OCI-LY7 (cell line): Measurements from ENCODE around the gene OR51B6. TPM values are rescaled to one million over a fixed set of nuclear protein-coding genes. Genes with fewer than 3 reads are reported as not detected.

Experiments used
- BruUV-seq: library from RNA; stranded (reverse); fragments of 400-500 nt; replicated peaks from 2 replicates; lab custom pipeline; 2021; lab: Mats Ljungman, UMichigan
- CTCF ChIA-PET: fragments of 300-600 bp; sonication (Branson Sonifier 250); formaldehyde crosslinking; loops from one replicate; lab custom pipeline; 2022; ENCODE audit warnings: antibody characterized with exemption; ENCODE audit not compliant: unreplicated experiment; lab: Charles Lee
- POLR2A ChIA-PET: fragments of 300-600 bp; sonication (Branson Sonifier 250); formaldehyde crosslinking; loops from one replicate; lab custom pipeline; 2022; ENCODE audit warnings: antibody characterized with exemption; lab: Charles Lee
- DNase-seq: peaks from one replicate; pipeline ENCODE4 v3.0.0-alpha.2; 2015; ENCODE audit warnings: low spot score
- H2AFZ ChIP-seq: fragments of 200-600 bp; sonication (generic), shearing (Covaris generic); 2 replicates; pipeline ENCODE4 v1.6.1; 2014; ENCODE audit warnings: mild to moderate bottlenecking, antibody characterized with exemption, low read length, moderate library complexity
- H3K27ac ChIP-seq: fragments of 200-600 bp; sonication (generic); 2 replicates; pipeline ENCODE4 v1.5.1; 2014; ENCODE audit warnings: mixed run types, low read depth, mild to moderate bottlenecking, moderate library complexity, low read length, inconsistent platforms; ENCODE audit not compliant: poor library complexity, severe bottlenecking
- H3K36me3 ChIP-seq: fragments of 200-600 bp; sonication (generic); 2 replicates; pipeline ENCODE4 v1.6.1; 2014; ENCODE audit warnings: mild to moderate bottlenecking, antibody characterized with exemption, low read length, moderate library complexity, mixed read lengths; ENCODE audit not compliant: insufficient read depth
- H3K4me1 ChIP-seq: fragments of 200-600 bp; sonication (generic); 2 replicates; pipeline ENCODE4 v1.5.1; 2014; ENCODE audit warnings: mild to moderate bottlenecking, low read length; ENCODE audit not compliant: insufficient read depth, poor library complexity, severe bottlenecking
- H3K4me2 ChIP-seq: fragments of 200-600 bp; sonication (generic); 2 replicates; pipeline ENCODE4 v1.6.1; 2014; ENCODE audit warnings: mild to moderate bottlenecking, low read length
- H3K4me3 ChIP-seq: fragments of 200-600 bp; sonication (generic); 2 replicates; pipeline ENCODE4 v1.5.1; 2014; ENCODE audit warnings: mild to moderate bottlenecking, low read depth, low read length; ENCODE audit not compliant: poor library complexity, severe bottlenecking
- H3K79me2 ChIP-seq: fragments of 200-600 bp; sonication (generic); 2 replicates; pipeline ENCODE4 v1.6.1; 2016; ENCODE audit warnings: low read depth, mild to moderate bottlenecking, low read length, moderate library complexity, mixed read lengths; ENCODE audit not compliant: insufficient read depth
- H3K9me2 ChIP-seq: fragments of 200-600 bp; sonication (generic); 2 replicates; pipeline ENCODE4 v1.6.1; 2016; ENCODE audit warnings: mild to moderate bottlenecking, low read length, mixed read lengths; ENCODE audit not compliant: insufficient read depth
- H3K9me3 ChIP-seq: fragments of 200-600 bp; sonication (generic); 2 replicates; pipeline ENCODE4 v1.6.1; 2014; ENCODE audit warnings: mild to moderate bottlenecking, mixed run types, low read length, mixed read lengths
- H4K20me1 ChIP-seq: fragments of 200-600 bp; sonication (generic); 2 replicates; pipeline ENCODE4 v1.6.1; 2014; ENCODE audit warnings: mild to moderate bottlenecking, antibody characterized with exemption, low read length, moderate library complexity, mixed read lengths; ENCODE audit not compliant: insufficient read depth
- EZH2phosphoT487 ChIP-seq: fragments of 200-600 bp; sonication (generic); IDR thresholded peaks from 2 replicates; pipeline ENCODE4 v1.6.1; 2018; ENCODE audit warnings: low read depth, borderline replicate concordance, mild to moderate bottlenecking, mixed run types, antibody characterized with exemption, low read length, moderate library complexity, mixed read lengths
- intact Hi-C: fragments of 100-400 bp; cut with micrococcal nuclease; formaldehyde crosslinking; loops from one replicate; pipeline ENCODE4 v1.10.0; 2022; ENCODE audit not compliant: unreplicated experiment
- total RNA-seq, 2 experiments: library from RNA; depleted of rRNA in 1 of 2; stranded (reverse); fragments of >200 nt in 1 of 2; shearing (Covaris generic) in 1 of 2; gene quantifications; 2 replicates each; pipeline ENCODE4 v1.2.3, GENCODE V29; 2014 to 2022
- TF ChIP-seq, protein P1 (sequence below): fragments of 200-600 bp; sonication (generic); conservative IDR thresholded peaks from 2 replicates; pipeline ENCODE4 v1.5.1; 2014; ENCODE audit warnings: mild to moderate bottlenecking, antibody characterized with exemption, low read length, moderate library complexity, mixed read lengths

The OR51B6 gene
- total RNA-seq, 2 experiments from 2014 or later: not detected

- ChIA-PET POLR2A (interaction anchor here (0.6 kb wide), 1 partner anchor 14 kb away, joined by 3 read pairs; no protein-coding TSS in a partner anchor), CTCF (no interaction called here)
- Histone ChIP-seq H3K36me3 (no peaks in the 10 kb centered on the region), H3K4me1 (no peaks in the 10 kb centered on the region), H3K9me3 (no peaks in the 10 kb centered on the region), H3K4me2 (no peak overlapping the region), H3K4me3 (no peak overlapping the region), H3K79me2 (no peaks in the 10 kb centered on the region), H3K27ac (no peak overlapping the region), H2AFZ (no peak overlapping the region), H3K9me2 (no peaks in the 10 kb centered on the region), H4K20me1 (no peaks in the 10 kb centered on the region)
- BruUV-seq: no TSS peak
- no peak for DNase-seq
- TF ChIP-seq, protein P1, sequence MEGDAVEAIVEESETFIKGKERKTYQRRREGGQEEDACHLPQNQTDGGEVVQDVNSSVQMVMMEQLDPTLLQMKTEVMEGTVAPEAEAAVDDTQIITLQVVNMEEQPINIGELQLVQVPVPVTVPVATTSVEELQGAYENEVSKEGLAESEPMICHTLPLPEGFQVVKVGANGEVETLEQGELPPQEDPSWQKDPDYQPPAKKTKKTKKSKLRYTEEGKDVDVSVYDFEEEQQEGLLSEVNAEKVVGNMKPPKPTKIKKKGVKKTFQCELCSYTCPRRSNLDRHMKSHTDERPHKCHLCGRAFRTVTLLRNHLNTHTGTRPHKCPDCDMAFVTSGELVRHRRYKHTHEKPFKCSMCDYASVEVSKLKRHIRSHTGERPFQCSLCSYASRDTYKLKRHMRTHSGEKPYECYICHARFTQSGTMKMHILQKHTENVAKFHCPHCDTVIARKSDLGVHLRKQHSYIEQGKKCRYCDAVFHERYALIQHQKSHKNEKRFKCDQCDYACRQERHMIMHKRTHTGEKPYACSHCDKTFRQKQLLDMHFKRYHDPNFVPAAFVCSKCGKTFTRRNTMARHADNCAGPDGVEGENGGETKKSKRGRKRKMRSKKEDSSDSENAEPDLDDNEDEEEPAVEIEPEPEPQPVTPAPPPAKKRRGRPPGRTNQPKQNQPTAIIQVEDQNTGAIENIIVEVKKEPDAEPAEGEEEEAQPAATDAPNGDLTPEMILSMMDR: no peak
- no peak for TF ChIP-seq EZH2phosphoT487
- intact Hi-C loops: no loop called here
Measured at GRCh38 chr11:5368502-5369043, 17.3 kb downstream of the OR51B6 start.

DNA sequence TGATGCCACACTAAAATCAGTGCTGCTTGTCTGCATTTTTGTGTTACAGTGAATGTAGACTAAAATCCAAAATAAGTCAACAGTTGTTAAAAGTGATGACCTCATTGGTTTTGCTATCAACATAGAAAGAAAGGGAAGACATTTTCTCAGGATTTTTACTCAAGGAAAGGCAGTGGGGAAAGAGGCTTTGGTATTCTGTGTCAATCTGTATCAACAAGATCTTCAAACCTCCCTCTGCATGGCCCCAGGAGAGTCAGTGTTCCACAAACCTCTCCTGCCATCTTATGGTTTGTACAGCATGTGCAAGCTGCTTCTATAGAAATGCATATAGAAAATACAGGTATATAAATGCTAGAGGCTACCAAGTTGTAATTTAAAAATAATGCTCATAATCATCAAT is 18.5 kb downstream of the OR51B6 start:
- CTCF ChIA-PET: no interaction called here
- no peaks in the 10 kb centered on the region for H3K9me3 ChIP-seq
- H3K4me3 ChIP-seq: no peak overlapping the region
- H4K20me1 ChIP-seq: no peaks in the 10 kb centered on the region
- no peak overlapping the region for H2AFZ ChIP-seq
- BruUV-seq: no TSS peak
- H3K79me2 ChIP-seq: no peaks in the 10 kb centered on the region
- no peak overlapping the region for H3K4me2 ChIP-seq
- H3K4me1 ChIP-seq: no peaks in the 10 kb centered on the region
- no peak for TF ChIP-seq EZH2phosphoT487
- TF ChIP-seq, protein P1: no peak
- no peak overlapping the region for H3K27ac ChIP-seq
- intact Hi-C loops: no loop called here
- H3K36me3 ChIP-seq: no peaks in the 10 kb centered on the region
- POLR2A ChIA-PET: no interaction called here
- no peak for DNase-seq
- no peaks in the 10 kb centered on the region for H3K9me2 ChIP-seq

DNA sequence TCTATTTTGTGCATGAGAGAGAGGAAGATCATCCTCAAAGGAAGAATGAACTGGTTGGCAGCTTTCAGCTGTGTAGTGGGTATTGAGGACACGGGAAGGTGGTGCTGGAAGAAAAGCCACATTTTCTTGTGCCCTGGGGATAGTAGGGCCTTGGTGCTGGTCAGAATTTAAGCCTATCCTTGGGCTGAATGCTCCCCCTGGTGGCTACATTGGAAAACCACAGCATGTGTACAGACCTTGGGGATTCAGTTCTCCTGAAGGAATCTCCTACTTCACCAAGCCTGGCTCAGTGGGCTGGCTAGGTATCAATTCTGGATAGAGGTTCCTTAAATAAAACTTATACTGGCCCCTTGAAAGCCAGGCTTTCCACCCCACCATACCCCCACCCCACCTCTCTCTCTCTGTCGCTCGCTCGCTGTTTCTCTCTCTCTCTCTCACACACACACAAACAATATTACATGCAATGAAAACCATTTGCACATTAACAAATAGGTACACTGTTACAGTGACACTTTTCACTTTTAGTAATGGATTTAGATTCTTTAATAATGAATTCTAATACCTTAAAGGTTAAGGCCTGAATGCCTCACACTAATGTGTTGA is 29.5 kb downstream of the OR51B6 start:
- Histone ChIP-seq H3K36me3 (no peaks in the 10 kb centered on the region), H3K9me2 (no peaks in the 10 kb centered on the region), H3K79me2 (no peaks in the 10 kb centered on the region), H3K9me3 (no peaks in the 10 kb centered on the region), H4K20me1 (no peaks in the 10 kb centered on the region), H3K4me1 (no peaks in the 10 kb centered on the region), H3K4me3 (no peak overlapping the region), H2AFZ (no peak overlapping the region), H3K27ac (no peak overlapping the region), H3K4me2 (no peak overlapping the region)
- no peak for TF ChIP-seq EZH2phosphoT487
- TF ChIP-seq, protein P1: peak; percentile 87
- BruUV-seq: no TSS peak
- intact Hi-C loops: loop anchor here (2.0 to 5.0 kb wide), 2 partner anchors 256 to 754 kb away; no protein-coding TSS in a partner anchor
- DNase-seq: peak; percentile 61
- ChIA-PET POLR2A (no interaction called here), CTCF (no interaction called here)
